GM21825 (cell line): ENCODE measurements around the gene XIRP1.

Experiments used
- ATAC-seq: cut with Tn5 transposase; IDR thresholded peaks from one replicate; pipeline ENCODE4 v1.9.1; 2021; ENCODE audit warnings: mild to moderate bottlenecking, moderate library complexity; ENCODE audit not compliant: unreplicated experiment

The XIRP1 gene

GRCh38 chr3:39144748-39145380 is 47.5 kb downstream of the XIRP1 start:
- ATAC-seq = no peak

- ATAC-seq = no peak
Measured at GRCh38 chr3:39144095-39144747, 48.2 kb downstream of the XIRP1 start.

DNA sequence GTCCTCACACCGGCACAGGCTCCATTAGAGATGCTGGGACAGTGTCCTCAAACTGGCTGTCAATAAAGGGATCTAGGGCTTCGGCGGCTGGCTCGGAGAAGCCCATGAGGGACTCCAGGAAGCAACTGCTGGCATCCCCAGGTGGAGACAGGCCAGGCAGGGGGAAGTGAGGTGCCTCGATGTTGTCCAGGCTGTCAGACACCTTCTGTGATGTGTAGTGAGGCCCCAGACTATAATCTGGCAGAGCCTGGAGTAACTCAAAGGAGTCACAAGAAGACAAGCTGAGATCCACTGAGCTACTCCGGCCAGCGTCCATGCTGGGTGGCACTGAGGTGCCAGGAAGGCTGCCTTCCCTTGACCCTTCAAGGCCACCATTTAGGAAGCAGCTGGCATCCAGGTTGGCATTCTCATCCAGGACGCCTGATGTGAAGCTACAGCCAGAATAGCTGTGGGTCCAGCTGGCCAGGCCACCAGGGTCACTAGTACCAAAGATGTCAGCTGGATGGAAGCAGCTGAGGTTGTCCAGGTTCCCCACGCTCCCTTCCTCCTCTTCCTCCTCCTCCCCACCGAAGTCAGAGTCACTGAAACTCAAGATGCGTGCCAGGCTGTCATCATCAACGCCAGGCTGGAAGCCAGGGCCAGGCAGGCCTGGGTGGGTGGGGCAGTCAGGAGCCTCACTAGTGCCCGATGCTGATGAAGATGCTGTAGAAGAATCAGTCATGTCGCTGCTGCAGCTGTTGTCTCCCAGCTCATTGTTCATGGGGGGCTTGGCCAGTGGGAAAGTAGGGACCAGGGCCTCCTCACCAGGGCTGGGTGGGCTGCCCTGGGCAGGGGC is 49.1 kb downstream of the XIRP1 start:
- ATAC-seq = no peak

DNA sequence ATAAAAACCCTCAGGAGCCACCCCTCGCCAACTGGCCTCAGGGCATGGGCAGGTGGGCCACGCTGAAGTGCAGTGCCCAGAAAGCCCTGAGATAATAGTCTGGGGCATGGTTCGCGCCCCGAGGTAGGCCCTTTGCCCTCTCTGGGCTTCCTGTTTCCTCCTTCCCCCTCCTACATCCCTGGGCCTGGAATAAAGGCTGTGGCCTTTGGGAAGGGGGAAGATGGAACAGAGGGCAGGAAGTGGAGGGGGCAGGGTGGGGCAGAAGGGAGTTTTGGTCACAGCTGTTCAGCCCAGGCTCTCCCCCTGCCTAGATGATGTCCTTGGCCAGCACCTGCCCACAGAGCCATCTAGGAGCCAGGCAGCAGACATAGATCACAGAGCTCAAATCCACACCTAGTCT is 50.3 kb downstream of the XIRP1 start:
- no peak for ATAC-seq

DNA sequence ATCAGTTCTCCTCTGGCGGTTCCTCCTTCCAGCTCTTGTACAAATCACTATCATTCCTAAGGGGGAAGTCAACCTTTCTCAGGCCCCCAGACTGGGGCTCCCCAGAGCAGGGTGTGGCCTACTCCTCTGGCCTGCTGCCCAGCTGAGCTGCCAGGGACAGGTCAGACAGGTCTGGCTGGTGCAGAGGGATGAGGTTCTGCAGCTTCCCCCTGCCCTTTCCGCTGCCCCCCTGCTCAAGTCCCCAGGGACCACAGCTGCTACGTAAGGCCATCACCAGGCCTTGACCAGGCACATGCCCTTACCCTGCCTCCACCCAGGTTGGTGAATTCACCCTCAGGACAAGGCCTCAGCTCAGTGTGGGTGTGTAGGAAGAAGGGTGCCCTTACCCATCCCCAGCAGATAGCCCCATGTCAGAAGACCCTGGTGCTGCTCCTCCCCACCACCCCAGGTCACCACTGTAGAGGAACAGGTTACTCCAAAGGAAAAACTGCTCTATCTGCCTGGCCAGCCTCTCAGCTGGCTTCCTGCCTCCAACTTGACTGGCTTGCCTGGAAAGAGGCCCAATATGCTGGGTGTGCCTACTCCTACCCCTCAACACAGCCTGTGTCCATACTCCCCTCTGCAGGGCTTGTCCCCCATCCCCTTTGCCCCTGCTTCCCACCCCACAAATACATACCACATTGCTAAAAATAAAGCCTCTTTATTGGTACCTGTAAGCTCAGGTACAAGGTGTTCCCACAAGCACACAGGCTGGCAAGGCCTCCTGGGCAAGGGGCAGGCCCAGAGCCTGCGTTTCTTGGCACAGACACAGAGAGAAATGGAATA is 51.0 kb downstream of the XIRP1 start:
- no peak for ATAC-seq

- ATAC-seq = no peak
Measured at GRCh38 chr3:39140341-39140971, 51.9 kb downstream of the XIRP1 start.

DNA sequence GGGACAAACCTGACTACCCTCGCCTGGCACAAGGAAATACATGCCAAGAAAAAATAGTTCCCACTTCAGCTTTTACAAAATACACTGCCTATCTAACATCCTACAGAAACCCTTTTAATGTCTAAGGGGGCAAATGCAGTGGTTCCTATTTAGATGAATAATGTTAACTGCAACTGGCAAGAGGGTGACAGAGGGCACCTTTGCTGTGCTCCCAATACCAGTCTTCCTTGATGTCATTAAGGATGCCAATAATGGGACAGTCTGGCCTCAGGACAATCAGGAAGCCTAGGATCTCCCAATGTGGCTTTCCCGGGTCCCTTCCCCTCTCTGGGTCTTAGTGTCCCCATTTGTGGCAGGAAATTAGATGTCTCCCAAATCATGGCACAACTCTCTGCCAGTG is 53.0 kb downstream of the XIRP1 start:
- no peak for ATAC-seq

DNA sequence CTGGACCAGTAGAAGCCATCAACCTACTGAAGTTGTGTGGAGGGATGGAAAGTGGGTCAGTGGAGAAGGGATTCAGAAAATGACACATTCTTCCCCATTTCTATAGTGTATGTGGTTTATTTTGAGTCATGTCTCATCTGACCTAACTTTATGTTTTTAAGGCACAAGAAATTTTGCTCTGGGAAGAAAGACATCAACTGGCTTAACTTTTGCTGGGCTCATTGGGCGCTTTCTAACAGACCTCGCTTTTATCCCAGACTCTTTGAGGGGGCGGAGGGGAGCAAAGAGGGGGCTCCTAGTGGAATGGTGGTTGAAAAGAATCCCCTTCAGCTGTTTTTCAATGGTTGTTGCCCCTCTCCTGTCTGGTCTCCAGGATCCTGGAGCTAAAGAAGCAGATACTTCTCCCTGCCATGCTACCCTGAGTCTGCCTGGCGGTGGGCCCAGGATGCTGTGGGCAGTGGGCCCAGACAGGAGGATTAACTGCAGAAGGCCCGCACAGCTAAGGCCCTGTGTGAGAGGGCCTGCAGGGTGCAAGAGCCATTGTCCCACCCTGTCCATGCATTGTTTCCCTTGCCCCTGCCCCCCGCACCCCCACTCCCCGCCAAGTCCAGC is 53.5 kb downstream of the XIRP1 start:
- no peak for ATAC-seq

DNA sequence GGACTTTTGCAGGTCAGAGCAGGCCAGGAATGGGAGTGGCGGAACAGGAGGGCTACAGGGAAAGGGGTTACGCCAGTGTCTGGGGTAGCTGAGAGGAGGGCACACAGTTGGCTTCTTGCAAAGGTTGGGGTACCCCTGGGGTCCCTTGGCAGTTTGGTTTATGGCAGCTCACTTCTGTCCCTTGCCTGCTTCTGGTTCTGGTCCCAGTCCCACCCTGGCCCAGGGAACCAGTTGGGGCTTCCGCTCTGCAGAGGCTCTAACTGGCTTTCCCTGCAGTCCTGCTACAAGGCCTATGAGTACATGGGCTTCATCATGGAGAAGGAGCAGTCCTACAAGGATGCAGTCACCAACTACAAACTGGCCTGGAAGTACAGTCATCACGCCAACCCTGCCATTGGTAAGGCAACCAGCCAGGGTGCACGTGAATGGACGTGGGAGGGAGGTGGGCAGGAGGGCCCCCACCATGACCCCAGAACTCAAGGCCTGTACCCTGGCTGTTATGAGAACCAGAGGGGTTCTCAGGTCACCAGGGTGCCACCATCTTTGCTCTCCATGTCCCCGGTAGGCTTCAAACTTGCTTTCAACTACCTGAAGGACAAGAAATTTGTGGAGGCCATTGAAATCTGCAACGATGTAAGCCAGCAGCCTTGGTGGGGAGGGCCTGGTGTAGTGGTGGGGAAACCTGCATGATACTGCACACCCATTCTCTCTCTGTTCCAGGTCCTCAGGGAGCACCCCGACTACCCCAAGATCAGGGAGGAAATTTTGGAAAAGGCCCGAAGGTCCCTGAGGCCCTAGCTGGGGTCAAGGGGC is 54.2 kb downstream of the XIRP1 start:
- no peak for ATAC-seq

DNA sequence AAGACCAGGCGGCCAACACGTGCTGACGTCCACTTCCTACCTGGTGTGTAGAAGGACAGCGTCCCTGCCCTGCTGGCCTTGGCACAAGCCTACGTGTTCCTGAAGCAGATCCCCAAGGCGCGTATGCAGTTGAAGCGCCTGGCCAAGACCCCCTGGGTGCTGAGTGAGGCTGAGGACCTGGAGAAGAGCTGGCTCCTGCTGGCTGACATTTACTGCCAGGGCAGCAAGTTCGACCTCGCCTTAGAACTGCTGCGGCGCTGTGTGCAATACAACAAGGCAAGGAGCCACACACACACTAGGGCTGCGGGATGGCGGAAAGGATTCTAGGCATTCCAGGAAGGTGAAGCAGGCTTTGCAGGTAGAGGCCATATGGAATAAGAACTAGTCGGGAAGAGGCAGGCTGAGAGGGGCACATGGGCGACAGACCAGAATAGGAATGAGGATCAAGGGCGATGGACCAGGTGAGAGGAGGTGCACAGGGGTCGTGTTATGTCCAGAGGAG is 54.9 kb downstream of the XIRP1 start:
- no peak for ATAC-seq

DNA sequence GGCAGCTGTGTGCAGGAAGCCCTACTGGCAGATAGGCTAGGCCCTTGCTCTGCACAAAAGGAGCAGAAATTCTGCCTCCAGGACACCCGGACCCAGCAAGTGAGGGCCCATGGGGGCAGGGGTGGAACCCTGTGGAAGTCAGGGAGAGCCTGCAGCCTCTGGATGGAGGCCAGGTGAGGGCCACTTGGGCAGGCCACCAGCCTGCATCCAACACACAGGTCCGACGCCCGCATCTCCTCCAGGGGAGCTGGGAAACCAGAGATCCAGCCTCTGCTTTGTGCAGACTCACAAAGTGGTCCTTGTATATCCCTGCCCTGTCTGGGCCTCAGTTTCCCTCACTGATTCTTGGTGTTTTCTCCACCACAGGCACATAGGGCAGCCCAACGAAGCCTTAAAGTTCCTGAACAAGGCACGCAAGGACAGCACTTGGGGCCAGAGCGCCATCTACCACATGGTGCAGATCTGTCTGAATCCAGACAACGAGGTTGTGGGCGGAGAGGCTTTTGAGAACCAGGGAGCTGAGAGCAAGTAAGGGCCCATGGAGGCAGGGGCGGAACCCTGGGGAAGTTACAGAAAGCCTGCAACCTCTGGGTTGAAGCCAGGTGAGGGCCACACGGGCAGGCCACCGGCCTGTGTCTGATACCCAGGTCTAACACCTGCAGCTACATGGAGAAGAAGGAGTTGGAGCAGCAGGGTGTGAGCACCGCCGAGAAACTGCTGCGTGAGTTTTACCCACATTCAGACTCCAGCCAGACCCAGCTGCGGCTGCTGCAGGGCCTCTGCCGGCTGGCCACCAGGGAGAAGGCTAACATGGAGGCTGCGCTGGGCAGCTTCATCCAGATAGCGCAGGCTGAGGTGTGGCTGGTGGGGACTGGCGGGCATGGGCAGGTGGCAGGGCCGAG is 55.6 kb downstream of the XIRP1 start:
- no peak for ATAC-seq

GRCh38 chr3:39135170-39135805 is 57.1 kb downstream of the XIRP1 start:
- ATAC-seq = no peak

DNA sequence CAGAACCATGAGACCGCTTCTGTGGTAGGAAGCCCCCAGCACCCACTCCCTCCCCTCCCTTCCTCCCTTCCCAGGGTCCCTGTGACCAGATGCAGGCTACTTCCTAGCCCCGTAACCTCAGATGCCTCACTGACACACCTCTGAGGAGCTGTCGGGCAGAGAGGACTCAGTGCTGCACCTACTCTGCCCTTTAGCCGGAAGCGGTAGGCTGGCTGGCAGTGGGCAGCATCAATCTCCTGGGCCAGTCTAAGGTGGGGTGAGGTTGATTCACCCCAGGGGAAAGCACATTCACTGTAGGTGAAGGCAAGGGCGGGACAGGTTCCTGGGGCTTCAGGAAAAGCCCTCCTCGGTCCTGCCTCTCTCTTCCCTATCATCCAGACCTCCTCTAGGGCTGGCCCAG is 58.1 kb downstream of the XIRP1 start:
- ATAC-seq = no peak

DNA sequence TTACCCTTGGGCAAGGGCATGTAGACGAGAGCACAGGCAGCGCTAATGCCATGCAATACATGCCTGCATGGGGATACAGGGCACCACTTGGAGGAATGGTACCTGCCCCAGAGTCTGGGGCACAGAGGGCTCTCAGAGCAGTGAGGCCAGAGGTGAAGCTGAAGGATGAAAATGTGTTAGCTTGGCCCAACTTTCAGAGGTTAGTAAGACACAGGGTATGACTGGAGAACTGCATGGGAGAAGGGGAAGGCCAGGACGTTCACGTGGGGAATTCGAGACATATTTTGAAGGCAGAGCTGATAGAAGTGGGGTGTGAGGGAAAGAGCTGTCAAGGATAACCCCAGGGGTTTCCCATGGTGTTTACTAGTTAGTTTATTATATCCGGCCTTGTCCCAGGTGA is 58.6 kb downstream of the XIRP1 start:
- ATAC-seq = no peak
